Naive thymus-derived CD4-positive, alpha-beta T cell (primary cell): ENCODE data around the gene ZNF280D. TPM values are rescaled to one million over a fixed set of nuclear protein-coding genes. Genes with fewer than 3 reads are reported as not detected.
"Not testable (repeated sequence)": the region's sequence is repeated elsewhere in the genome, so short reads cannot be mapped to it uniquely, and the experiment has no call there.

Experiments used
- ATAC-seq: fragments of 150-1000 bp; cut with Tn5 transposase; 2 replicates; pipeline ENCODE4 v1.10.0; 2021; ENCODE audit warnings: mild to moderate bottlenecking, moderate library complexity
- CTCF ChIA-PET: fragments of 350-600 bp; sonication (Branson Sonifier 250); formaldehyde crosslinking; loops from one replicate; lab custom pipeline; 2021; ENCODE audit warnings: antibody characterized with exemption; lab: Charles Lee
- POLR2A ChIA-PET: fragments of 350-600 bp; sonication (Branson Sonifier 250); formaldehyde crosslinking; loops from one replicate; lab custom pipeline; 2021; ENCODE audit warnings: antibody characterized with exemption, inconsistent platforms; lab: Charles Lee
- DNase-seq, 9 donors: peaks; one replicate each; pipeline versions ENCODE4 v3.0.0 to v3.0.0-alpha.2; 2020 to 2022; ENCODE audit warnings: mixed read lengths in 1 of 9
- H3K27ac ChIP-seq: one replicate; pipeline ENCODE4 v1.7.0; 2013; ENCODE audit warnings: mild to moderate bottlenecking, low read depth, low read length, moderate library complexity
- H3K27me3 ChIP-seq, 2 donors: one replicate each; pipeline ENCODE4 v1.7.0; 2013; ENCODE audit warnings: low read length in 2 of 2, mild to moderate bottlenecking in 2 of 2, moderate library complexity in 2 of 2; ENCODE audit not compliant: control insufficient read depth in 2 of 2, insufficient read depth in 2 of 2
- H3K36me3 ChIP-seq, 3 experiments: 1 replicate in 2 of 3; 2 replicates in 1 of 3; pipeline ENCODE4 v1.7.0; 2013; ENCODE audit warnings: low read length in 3 of 3, mild to moderate bottlenecking in 3 of 3, moderate library complexity in 1 of 3; ENCODE audit not compliant: insufficient read depth in 3 of 3, control insufficient read depth in 2 of 3
- H3K4me1 ChIP-seq, 2 donors: one replicate each; pipeline ENCODE4 v1.7.0; 2013; ENCODE audit warnings: low read length in 2 of 2, mild to moderate bottlenecking in 2 of 2, moderate library complexity in 1 of 2; ENCODE audit not compliant: control insufficient read depth in 2 of 2, insufficient read depth in 2 of 2
- H3K4me3 ChIP-seq: 2 replicates; pipeline ENCODE4 v1.7.0; 2013; ENCODE audit warnings: mild to moderate bottlenecking, low read length
- H3K9me3 ChIP-seq, 3 experiments: 1 replicate in 2 of 3; 2 replicates in 1 of 3; pipeline ENCODE4 v1.7.0; 2013; ENCODE audit warnings: low read length in 3 of 3; ENCODE audit not compliant: control insufficient read depth in 2 of 3
- H3K27ac Mint-ChIP-seq, 9 donors: one replicate each; pipeline ENCODE4 v1.8.0; 2020 to 2022; ENCODE audit warnings: mixed read lengths in 9 of 9, mild to moderate bottlenecking in 8 of 9, moderate library complexity in 5 of 9, inconsistent platforms in 2 of 9
- H3K27me3 Mint-ChIP-seq, 5 donors: one replicate each; pipeline ENCODE4 v1.8.0; 2021 to 2022; ENCODE audit warnings: mixed read lengths in 5 of 5, mild to moderate bottlenecking in 1 of 5
- H3K36me3 Mint-ChIP-seq, 5 donors: one replicate each; pipeline ENCODE4 v1.8.0; 2020 to 2022; ENCODE audit warnings: mixed read lengths in 5 of 5, mild to moderate bottlenecking in 3 of 5, inconsistent platforms in 1 of 5
- H3K4me1 Mint-ChIP-seq, 7 donors: one replicate each; pipeline ENCODE4 v1.8.0; 2020 to 2022; ENCODE audit warnings: mixed read lengths in 7 of 7, mild to moderate bottlenecking in 3 of 7, inconsistent platforms in 1 of 7
- H3K4me3 Mint-ChIP-seq, 10 donors: one replicate each; pipeline ENCODE4 v1.8.0; 2020 to 2022; ENCODE audit warnings: mild to moderate bottlenecking in 10 of 10, mixed read lengths in 10 of 10, moderate library complexity in 6 of 10, inconsistent platforms in 2 of 10
- H3K9me3 Mint-ChIP-seq, 11 donors: one replicate each; pipeline ENCODE4 v1.8.0; 2020 to 2022; ENCODE audit warnings: mixed read lengths in 11 of 11, mild to moderate bottlenecking in 4 of 11, inconsistent platforms in 1 of 11, moderate library complexity in 1 of 11
- intact Hi-C, 2 donors: fragments of 100-400 bp; cut with micrococcal nuclease; formaldehyde crosslinking; loops; one replicate each; pipeline ENCODE4 v1.15.1; 2023
- polyA plus RNA-seq, 2 donors: library from polyadenylated mRNA; unstranded; fragments of 300-500 nt; fragmentation: Illumina TruSeq; gene quantifications; one replicate each; pipeline ENCODE4 v1.2.3, GENCODE V29; 2021
- total RNA-seq, 6 experiments: library from RNA in 5 of 6; stranded (reverse) in 5 of 6; gene quantifications; 1 replicate in 5 of 6; 2 replicates in 1 of 6; pipeline ENCODE4 v1.2.3 and lab custom pipeline; 2021 to 2026

ZNF280D gene
- total and polyA plus RNA-seq, 7 experiments from 2014 or later, result 9.3 to 59.0 (median 37.6) TPM

- H3K9me3 ChIP-seq, POLR2A ChIA-PET, DNase-seq, H3K4me1 ChIP-seq, H3K27me3 ChIP-seq, H3K27ac Mint-ChIP-seq, H3K4me3 ChIP-seq, ATAC-seq, H3K27me3 Mint-ChIP-seq, H3K4me3 Mint-ChIP-seq, H3K36me3 ChIP-seq, H3K27ac ChIP-seq, H3K4me1 Mint-ChIP-seq, H3K9me3 Mint-ChIP-seq, intact Hi-C loops: not testable (repeated sequence)
- CTCF ChIA-PET, result interaction anchor here (0.7 kb wide), 1 partner anchor 27 kb away, joined by 3 read pairs; no protein-coding TSS in a partner anchor
- peaks cover 10 to 24% (median 20%) of the 10 kb centered on the region in 5 donors for H3K36me3 Mint-ChIP-seq
Observed at GRCh38 chr15:56709502-56709901, 23.8 kb downstream of the ZNF280D start.

- peaks cover 0 to 25% (median 0%) of the 10 kb centered on the region in 3 experiments for H3K36me3 ChIP-seq
- no peak for DNase-seq
- ChIA-PET POLR2A (no interaction called here), CTCF (no interaction called here)
- Mint-ChIP-seq H3K9me3 (no peaks in the 10 kb centered on the region), H3K4me3 (no peak overlapping the region), H3K27ac (no peak overlapping the region), H3K4me1 (peaks cover 0 to 11% (median 0%) of the 10 kb centered on the region in 7 donors), H3K27me3 (no peaks in the 10 kb centered on the region), H3K36me3 (peaks cover 10 to 46% (median 33%) of the 10 kb centered on the region in 5 donors)
- no peak for ATAC-seq
- H3K27me3 ChIP-seq, result no peaks in the 10 kb centered on the region
- H3K4me1 ChIP-seq, result no peaks in the 10 kb centered on the region
- no peak overlapping the region for H3K4me3 ChIP-seq
- no peaks in the 10 kb centered on the region for H3K9me3 ChIP-seq
- no peak overlapping the region for H3K27ac ChIP-seq
- intact Hi-C loops, result loop anchor here in 1 of 2 donors (5.0 kb wide), 1 partner anchor 33 kb away; the partner anchor contains the start of gene ZNF280D
Observed at GRCh38 chr15:56699743-56700142, 33.6 kb downstream of the ZNF280D start.

- no peak for ATAC-seq
- ChIA-PET POLR2A (no interaction called here), CTCF (no interaction called here)
- Histone ChIP-seq H3K27ac (no peak overlapping the region), H3K27me3 (no peaks in the 10 kb centered on the region), H3K4me3 (no peak overlapping the region), H3K36me3 (peaks cover 0 to 21% (median 0%) of the 10 kb centered on the region in 3 experiments), H3K4me1 (no peaks in the 10 kb centered on the region), H3K9me3 (no peaks in the 10 kb centered on the region)
- Mint-ChIP-seq H3K36me3 (peaks cover 6 to 42% (median 23%) of the 10 kb centered on the region in 5 donors), H3K4me3 (no peak overlapping the region), H3K27me3 (no peaks in the 10 kb centered on the region), H3K4me1 (peaks cover 0 to 11% (median 0%) of the 10 kb centered on the region in 7 donors), H3K27ac (peak overlapping the region in 1 of 9 donors; percentile 20), H3K9me3 (no peaks in the 10 kb centered on the region)
- no peak for DNase-seq
- intact Hi-C loops, result loop anchor here in 1 of 2 donors (5.0 kb wide), 1 partner anchor 34 kb away; the partner anchor contains the start of gene ZNF280D
Observed at GRCh38 chr15:56698270-56698669, 35.0 kb downstream of the ZNF280D start.

GRCh38 chr15:56693761-56694160, 39.5 kb downstream of the ZNF280D start:
- no peak overlapping the region for H3K27ac ChIP-seq
- CTCF ChIA-PET, result no interaction called here
- H3K4me1 ChIP-seq, result no peaks in the 10 kb centered on the region
- POLR2A ChIA-PET, result no interaction called here
- Mint-ChIP-seq H3K4me1 (peaks cover 0 to 6% (median 0%) of the 10 kb centered on the region in 7 donors), H3K36me3 (peaks cover 0 to 22% (median 8%) of the 10 kb centered on the region in 5 donors), H3K4me3 (no peak overlapping the region), H3K27me3 (no peaks in the 10 kb centered on the region), H3K9me3 (no peaks in the 10 kb centered on the region), H3K27ac (no peak overlapping the region)
- H3K9me3 ChIP-seq, result no peaks in the 10 kb centered on the region
- DNase-seq, result no peak
- H3K27me3 ChIP-seq, result no peaks in the 10 kb centered on the region
- intact Hi-C loops, result no loop called here
- no peak for ATAC-seq
- peaks cover 0 to 6% (median 0%) of the 10 kb centered on the region in 3 experiments for H3K36me3 ChIP-seq
- H3K4me3 ChIP-seq, result no peak overlapping the region

- H3K4me1 Mint-ChIP-seq, result peaks cover 0 to 6% (median 3%) of the 10 kb centered on the region in 7 donors
- H3K4me3 Mint-ChIP-seq, result no peak overlapping the region
- no peak for ATAC-seq
- no peaks in the 10 kb centered on the region for H3K36me3 ChIP-seq
- CTCF ChIA-PET, result no interaction called here
- H3K27me3 ChIP-seq, result no peaks in the 10 kb centered on the region
- no peaks in the 10 kb centered on the region for H3K9me3 ChIP-seq
- H3K27ac Mint-ChIP-seq, result no peak overlapping the region
- no peaks in the 10 kb centered on the region for H3K27me3 Mint-ChIP-seq
- intact Hi-C loops, result no loop called here
- H3K9me3 Mint-ChIP-seq, result no peaks in the 10 kb centered on the region
- H3K27ac ChIP-seq, result no peak overlapping the region
- POLR2A ChIA-PET, result no interaction called here
- no peaks in the 10 kb centered on the region for H3K4me1 ChIP-seq
- DNase-seq, result no peak
- H3K36me3 Mint-ChIP-seq, result peaks cover 0 to 25% (median 18%) of the 10 kb centered on the region in 5 donors
- H3K4me3 ChIP-seq, result no peak overlapping the region
Observed at GRCh38 chr15:56690733-56691132, 42.6 kb downstream of the ZNF280D start.

GRCh38 chr15:56683908-56684307, 49.4 kb downstream of the ZNF280D start:
- ChIA-PET CTCF (no interaction called here), POLR2A (no interaction called here)
- no peaks in the 10 kb centered on the region for H3K36me3 ChIP-seq
- Mint-ChIP-seq H3K4me3 (no peak overlapping the region), H3K27me3 (no peaks in the 10 kb centered on the region), H3K9me3 (no peaks in the 10 kb centered on the region), H3K4me1 (peaks cover 0 to 4% (median 0%) of the 10 kb centered on the region in 7 donors), H3K36me3 (peaks cover 0 to 30% (median 16%) of the 10 kb centered on the region in 5 donors), H3K27ac (no peak overlapping the region)
- DNase-seq (no peak), ATAC-seq (no peak)
- no peaks in the 10 kb centered on the region for H3K4me1 ChIP-seq
- intact Hi-C loops, result no loop called here
- H3K4me3 ChIP-seq, result no peak overlapping the region
- no peaks in the 10 kb centered on the region for H3K27me3 ChIP-seq
- no peaks in the 10 kb centered on the region for H3K9me3 ChIP-seq
- no peak overlapping the region for H3K27ac ChIP-seq

GRCh38 chr15:56681113-56681512, 52.2 kb downstream of the ZNF280D start:
- H3K27me3 Mint-ChIP-seq, result no peaks in the 10 kb centered on the region
- CTCF ChIA-PET, result no interaction called here

More at GRCh38 chr15:56681113-56681512, 52.2 kb downstream of the ZNF280D start:
- Histone ChIP-seq H3K4me1 (no peaks in the 10 kb centered on the region), H3K9me3 (no peaks in the 10 kb centered on the region), H3K27ac (no peak overlapping the region), H3K4me3 (no peak overlapping the region), H3K27me3 (no peaks in the 10 kb centered on the region), H3K36me3 (no peaks in the 10 kb centered on the region)
- peaks cover 0 to 4% (median 0%) of the 10 kb centered on the region in 7 donors for H3K4me1 Mint-ChIP-seq
- POLR2A ChIA-PET, result no interaction called here
- no peak overlapping the region for H3K27ac Mint-ChIP-seq
- no peak for DNase-seq
- no peak overlapping the region for H3K4me3 Mint-ChIP-seq
- no peaks in the 10 kb centered on the region for H3K9me3 Mint-ChIP-seq
- intact Hi-C loops, result no loop called here
- H3K36me3 Mint-ChIP-seq, result peaks cover 4 to 29% (median 17%) of the 10 kb centered on the region in 5 donors
- no peak for ATAC-seq
